Stimulated activated CD4-positive, alpha-beta T cell treated with anti-CD3 and anti-CD28 coated beads, Interleukin-15, amount 100 ng/mL, for 1 hour (primary cell): ENCODE measurements around the gene ARHGAP24.
"Not testable (repeated sequence)": the region's sequence is repeated elsewhere in the genome, so short reads cannot be mapped to it uniquely, and the experiment has no call there.

Experiments used
- DNase-seq, 2 donors: peaks; one replicate each; pipeline ENCODE4 v3.0.0-alpha.2; 2020; ENCODE audit warnings: low read depth in 1 of 2, low spot score in 1 of 2

The ARHGAP24 gene

GRCh38 chr4:85515701-85516100 is 40.8 kb downstream of the ARHGAP24 start:
- no peak for DNase-seq

DNA sequence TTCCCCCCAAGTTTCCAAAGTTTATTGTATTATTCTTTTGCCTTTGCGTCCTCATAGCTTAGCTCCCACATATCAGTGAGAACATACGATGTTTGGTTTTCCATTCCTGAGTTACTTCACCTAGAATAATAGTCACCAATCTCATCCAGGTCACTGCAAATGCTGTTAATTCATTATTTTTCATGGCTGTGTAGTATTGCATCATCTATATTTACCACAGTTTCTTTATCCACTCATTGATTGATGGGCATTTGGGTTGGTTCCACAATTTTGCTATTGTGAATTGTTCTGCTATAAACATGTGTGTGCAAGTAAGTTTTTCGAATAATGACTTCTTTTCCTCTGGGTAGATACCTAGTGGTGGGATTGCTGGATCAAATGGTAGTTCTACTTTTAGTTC is 43.6 kb downstream of the ARHGAP24 start:
- not testable (repeated sequence) for DNase-seq

DNA sequence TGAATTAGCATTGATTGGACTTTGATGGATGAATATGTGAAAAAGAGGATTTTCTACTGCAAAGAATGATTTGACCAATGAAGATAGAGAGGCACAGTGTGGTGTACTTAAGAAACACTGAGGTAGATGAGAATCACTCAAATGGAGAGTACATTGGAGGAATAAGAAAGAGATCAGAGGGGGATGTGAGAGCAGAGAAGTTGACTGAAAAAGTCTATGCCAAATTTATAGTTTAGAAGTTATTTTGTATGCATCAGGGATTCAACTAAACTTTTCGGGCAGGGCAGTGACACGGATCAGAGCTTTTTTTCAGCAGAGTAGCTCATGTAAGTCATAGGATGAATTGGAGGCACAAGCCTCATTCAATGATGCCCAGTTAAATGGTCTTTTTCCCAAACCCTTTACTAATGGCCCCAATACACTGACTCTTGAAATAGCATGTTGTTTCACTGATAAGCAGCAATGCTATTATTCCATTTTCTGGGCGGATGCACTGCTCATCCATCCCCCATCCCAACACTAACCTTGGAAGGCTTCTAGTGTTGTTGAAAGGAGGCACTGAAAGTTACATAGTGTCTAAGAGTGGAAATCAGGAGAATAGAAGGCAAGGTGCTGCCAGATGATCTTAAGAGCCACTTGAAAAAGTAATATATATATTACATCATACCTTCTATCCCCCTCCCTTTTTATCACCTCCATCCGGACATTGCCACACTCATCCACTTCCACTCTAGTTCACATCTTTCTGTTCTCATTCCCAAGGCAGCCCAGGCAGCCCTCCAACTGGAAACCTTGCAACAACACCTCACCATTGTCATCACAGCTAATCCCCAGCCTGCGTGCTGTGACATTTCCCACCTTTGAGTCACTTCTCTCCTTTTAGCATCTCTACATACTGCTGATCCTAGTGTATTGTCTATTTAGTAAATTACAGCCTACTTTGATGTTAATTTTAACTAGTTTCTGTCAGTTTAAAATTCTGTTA is 46.1 kb downstream of the ARHGAP24 start:
- DNase-seq: no peak

GRCh38 chr4:85522277-85522676 is 47.3 kb downstream of the ARHGAP24 start:
- no peak for DNase-seq

GRCh38 chr4:85522836-85523235 is 47.9 kb downstream of the ARHGAP24 start:
- no peak for DNase-seq

- DNase-seq: no peak
Observed at GRCh38 chr4:85527815-85528214, 52.9 kb downstream of the ARHGAP24 start.

GRCh38 chr4:85531560-85532341 is 56.8 kb downstream of the ARHGAP24 start:
- DNase-seq: no peak

- DNase-seq: no peak
Observed at GRCh38 chr4:85534120-85534519, 59.2 kb downstream of the ARHGAP24 start.

DNA sequence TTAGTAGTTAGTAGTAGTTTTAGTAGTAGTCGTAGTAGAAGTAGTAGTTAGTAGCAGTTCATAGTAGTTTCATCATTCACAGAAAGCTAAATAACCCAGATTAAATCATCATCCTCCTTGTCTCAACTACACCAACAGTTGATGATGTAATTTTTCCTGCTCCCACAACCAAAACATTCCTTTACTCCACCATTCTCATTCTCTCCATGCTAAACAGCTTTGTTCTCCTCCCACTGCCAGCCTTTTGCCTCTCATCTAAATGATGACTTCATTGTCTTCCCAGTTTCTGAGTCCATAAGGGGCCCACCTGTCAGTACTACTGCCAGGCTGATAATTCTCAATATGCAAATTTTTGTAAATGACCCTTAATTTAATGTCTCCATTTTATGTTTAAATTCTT is 68.9 kb downstream of the ARHGAP24 start:
- DNase-seq: no peak

DNA sequence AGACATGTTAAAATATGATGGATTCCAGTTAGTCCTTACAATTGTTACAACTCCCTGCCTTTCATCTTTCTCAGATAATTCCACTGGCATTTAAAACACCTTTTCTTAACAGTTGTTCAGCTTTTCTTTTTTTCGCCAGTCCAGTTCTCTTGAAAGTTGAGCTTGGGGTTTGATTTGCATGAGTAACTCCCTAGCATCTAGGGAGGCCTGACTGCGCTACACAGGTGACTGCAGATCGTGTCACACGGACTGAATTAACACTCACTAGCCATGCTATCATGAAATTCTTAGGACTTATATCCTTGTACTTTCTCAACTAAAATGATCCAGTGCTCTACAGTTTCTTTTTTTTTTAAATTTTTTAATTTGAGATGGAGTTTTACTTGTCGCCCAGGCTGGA is 69.8 kb downstream of the ARHGAP24 start:
- no peak for DNase-seq

DNA sequence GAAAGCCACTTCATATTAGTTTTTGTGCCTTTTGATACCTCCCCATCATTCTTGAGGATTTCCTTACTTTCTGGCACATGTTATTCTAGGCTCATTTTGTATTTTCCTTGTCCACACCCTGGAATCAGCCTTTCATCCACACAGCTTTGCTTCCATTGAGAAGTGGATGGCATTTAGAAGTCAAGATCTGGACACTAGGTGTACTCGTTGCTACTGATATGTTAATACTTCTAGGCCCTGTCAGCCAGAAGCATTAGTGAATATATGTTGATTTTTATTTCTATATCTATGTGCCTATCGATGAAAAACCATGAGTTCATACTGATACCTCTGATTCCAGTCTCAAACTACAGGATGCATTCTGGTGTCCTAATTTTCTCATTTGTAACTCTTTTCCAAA is 73.2 kb downstream of the ARHGAP24 start:
- DNase-seq: no peak

DNA sequence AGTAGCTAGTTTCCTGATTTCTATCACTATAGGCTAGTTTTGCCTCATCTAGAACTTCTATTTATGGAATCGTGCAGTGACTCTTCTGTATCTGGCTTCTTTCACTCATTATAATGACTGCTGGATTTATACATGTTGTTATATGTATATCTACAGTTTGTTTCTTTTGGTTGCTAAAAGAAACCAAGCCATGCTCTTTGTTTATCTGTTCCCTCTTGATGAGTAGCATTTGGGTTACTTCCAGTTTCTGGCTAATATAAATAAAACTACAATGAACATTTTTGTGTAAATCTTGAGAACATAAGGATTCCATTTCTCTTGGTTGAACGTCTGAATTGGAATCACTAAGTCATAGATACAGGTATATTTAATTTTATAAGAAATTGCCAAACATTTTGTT is 73.9 kb downstream of the ARHGAP24 start:
- no peak for DNase-seq

GRCh38 chr4:85555206-85555605 is 80.3 kb downstream of the ARHGAP24 start:
- DNase-seq: no peak

DNA sequence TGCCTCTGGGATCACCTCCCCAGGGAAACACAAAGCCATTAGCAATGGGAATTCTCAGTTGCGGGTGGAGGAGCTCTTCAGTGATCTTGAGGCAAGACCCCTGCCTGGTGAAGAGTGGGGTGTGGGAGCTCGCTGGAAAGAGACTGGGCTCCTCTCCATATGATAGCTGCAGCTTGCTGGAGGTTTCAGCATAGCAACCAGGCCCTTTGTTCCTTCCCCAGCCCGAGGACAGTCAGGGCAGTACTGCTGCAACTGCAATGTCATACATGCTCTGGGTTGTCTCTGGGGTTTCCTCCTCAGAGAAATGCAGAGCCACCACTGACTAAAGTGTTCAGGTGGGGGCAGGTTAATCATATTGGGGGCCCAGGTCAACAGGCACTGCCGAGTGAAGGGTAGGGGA is 81.3 kb downstream of the ARHGAP24 start:
- DNase-seq: no peak

DNA sequence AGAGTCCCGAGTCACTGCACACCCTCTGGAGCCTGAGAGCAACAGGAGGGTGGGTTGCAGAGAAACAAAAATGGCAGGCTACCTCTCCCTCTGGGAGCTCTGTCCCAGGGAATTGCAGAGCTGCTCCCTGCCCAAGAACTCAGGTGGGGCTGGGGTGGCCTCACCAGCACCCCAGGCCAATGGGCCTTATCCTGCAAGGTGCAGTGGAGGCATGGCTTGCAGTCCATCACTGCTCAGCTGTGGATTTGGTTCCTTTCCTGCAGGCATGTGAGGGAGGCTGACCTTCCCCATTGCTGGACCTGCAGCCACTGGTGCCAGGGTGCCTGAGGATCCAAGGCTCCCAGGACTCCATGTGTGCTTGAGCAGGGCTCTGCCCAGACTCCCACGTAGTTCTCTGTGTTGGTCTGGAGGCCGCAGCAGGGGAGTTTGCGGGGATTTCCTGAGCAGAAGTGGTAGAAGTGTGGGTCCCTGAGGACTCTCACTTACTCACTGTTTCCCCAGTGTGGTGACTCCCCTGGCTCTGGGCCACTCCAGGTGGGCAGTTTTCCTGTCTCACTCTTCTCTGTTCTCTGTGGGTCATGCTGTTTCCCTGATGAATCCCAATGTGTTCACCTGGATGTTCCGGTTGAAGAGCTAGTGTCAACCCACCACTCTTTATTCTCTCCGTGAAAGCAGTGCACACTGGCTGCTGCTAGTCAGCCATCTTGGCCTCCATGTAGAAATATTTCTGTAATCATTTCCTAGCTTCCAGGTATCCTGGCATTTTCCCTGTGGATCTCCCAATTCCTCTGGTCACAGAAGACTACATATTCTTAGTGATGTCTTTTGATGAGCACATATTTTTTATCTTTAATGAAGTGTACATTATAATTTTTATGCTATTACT is 82.3 kb downstream of the ARHGAP24 start:
- DNase-seq: no peak

GRCh38 chr4:85565761-85566480 is 91.0 kb downstream of the ARHGAP24 start:
- no peak for DNase-seq

GRCh38 chr4:85569730-85570299 is 94.9 kb downstream of the ARHGAP24 start:
- DNase-seq: no peak

DNA sequence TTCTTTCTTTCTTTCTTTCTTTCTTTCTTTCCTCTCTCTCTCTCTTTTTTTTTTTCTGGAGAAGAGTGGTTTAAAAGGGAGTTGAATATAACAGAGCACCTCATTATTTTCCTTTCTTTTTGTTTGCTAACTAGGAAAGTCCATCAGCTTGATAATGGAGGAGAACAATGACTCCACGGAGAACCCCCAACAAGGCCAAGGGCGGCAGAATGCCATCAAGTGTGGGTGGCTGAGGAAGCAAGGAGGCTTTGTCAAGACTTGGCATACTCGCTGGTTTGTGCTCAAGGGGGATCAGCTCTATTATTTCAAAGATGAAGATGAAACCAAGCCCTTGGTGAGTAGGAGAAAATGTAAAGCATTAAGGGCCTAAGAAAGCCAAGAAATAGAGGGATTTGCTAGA is 95.4 kb downstream of the ARHGAP24 start:
- no peak for DNase-seq

DNA sequence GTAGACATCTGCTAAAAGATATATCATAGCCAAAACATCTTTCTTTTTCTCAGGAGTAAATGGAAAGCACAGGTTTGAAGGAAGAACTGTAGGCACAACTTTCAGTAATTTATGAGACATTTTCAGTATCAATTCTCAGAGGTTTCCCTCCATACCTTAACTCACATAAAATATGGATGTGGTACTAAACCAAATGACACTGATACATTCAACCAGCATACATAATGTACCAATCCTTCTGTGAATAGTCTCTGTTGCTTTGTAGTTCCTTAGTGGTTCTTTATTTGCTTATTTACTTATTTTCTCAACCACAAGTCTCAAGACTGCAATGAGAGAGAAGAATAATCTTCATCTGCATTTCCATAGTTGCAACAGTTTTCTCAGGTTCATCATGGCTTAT is 96.1 kb downstream of the ARHGAP24 start:
- no peak for DNase-seq

DNA sequence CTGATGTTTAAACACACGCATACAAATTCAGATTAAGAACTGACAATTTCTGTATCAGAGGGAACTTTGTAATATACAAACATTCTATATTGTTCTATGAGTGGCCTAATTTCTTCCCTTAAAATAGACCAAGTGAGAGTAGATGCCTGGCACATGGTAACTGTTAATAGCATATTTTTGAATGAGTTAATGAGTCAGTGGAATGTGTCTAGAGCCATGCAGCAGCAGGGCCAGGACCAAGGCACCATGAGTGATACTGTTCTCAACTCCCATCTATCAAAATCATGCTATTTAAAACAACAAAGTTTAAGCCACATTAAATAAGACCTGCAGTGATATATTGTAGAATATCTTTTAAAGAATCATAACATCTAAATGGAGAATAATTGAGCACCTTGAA is 98.3 kb downstream of the ARHGAP24 start:
- DNase-seq: no peak
